IMR-90 (cell line): ENCODE data around the gene DIAPH1. TPM values are rescaled to one million over a fixed set of nuclear protein-coding genes. Genes with fewer than 3 reads are reported as not detected.

Experiments
- ATAC-seq: fragments of 200-7000 bp; cut with Tn5 transposase; 2 replicates; pipeline ENCODE4 v1.9.1; 2020; ENCODE audit warnings: low read depth, mild to moderate bottlenecking, moderate library complexity
- BruUV-seq: library from RNA; stranded (reverse); fragments of 400-500 nt; replicated peaks from 2 replicates; lab custom pipeline; 2021; lab: Mats Ljungman, UMichigan
- CTCF ChIA-PET: fragments of 300-600 bp; formaldehyde crosslinking; extraction: SDS; loops from one replicate; lab custom pipeline; 2021; ENCODE audit warnings: antibody characterized with exemption; lab: Yijun Ruan, JAX
- POLR2A ChIA-PET: fragments of 300-600 bp; sonication (Branson Sonifier 250); formaldehyde crosslinking; loops from one replicate; lab custom pipeline; 2022; ENCODE audit warnings: antibody characterized with exemption; ENCODE audit not compliant: unreplicated experiment; lab: Charles Lee
- DNase-seq: peaks from one replicate; pipeline ENCODE4 v3.0.0; 2013
- H2AFZ ChIP-seq: replicated peaks from 2 replicates; pipeline ENCODE3; 2013; ENCODE audit warnings: low read length, mild to moderate bottlenecking; ENCODE audit not compliant: poor library complexity
- H2AK5ac ChIP-seq: 2 replicates; pipeline ENCODE4 v1.6.1; 2013; ENCODE audit warnings: low read depth, low read length, inconsistent platforms
- H2AK9ac ChIP-seq: replicated peaks from 2 replicates; pipeline ENCODE3; 2013; ENCODE audit warnings: mild to moderate bottlenecking, low read depth, low read length, moderate library complexity; ENCODE audit not compliant: poor library complexity
- H2BK120ac ChIP-seq: 2 replicates; pipeline ENCODE4 v1.6.1; 2013; ENCODE audit warnings: low read depth, low read length, inconsistent platforms
- H2BK15ac ChIP-seq: 3 replicates; pipeline ENCODE4 v1.6.1; 2013; ENCODE audit warnings: low read depth, low read length, inconsistent platforms
- H2BK20ac ChIP-seq: 2 replicates; pipeline ENCODE4 v1.6.1; 2013; ENCODE audit warnings: low read depth, mild to moderate bottlenecking, inconsistent platforms, low read length, moderate library complexity
- H2BK5ac ChIP-seq: 2 replicates; pipeline ENCODE4 v1.6.1; 2013; ENCODE audit warnings: mild to moderate bottlenecking, low read depth, low read length, inconsistent platforms; ENCODE audit not compliant: poor library complexity, severe bottlenecking
- H3K14ac ChIP-seq: replicated peaks from 2 replicates; pipeline ENCODE4 v1.6.1; 2013; ENCODE audit warnings: low read depth, low read length, inconsistent platforms
- H3K18ac ChIP-seq: 2 replicates; pipeline ENCODE4 v1.6.1; 2013; ENCODE audit warnings: low read depth, low read length, control low read depth
- H3K23ac ChIP-seq: 2 replicates; pipeline ENCODE4 v1.6.1; 2013; ENCODE audit warnings: low read depth, low read length, inconsistent platforms
- H3K27ac ChIP-seq: 2 replicates; pipeline ENCODE4 v1.5.1; 2013; ENCODE audit warnings: mild to moderate bottlenecking, control low read depth, low read length; ENCODE audit not compliant: insufficient read depth
- H3K27me3 ChIP-seq: 2 replicates; pipeline ENCODE4 v1.6.1; 2013; ENCODE audit warnings: low read length; ENCODE audit not compliant: control insufficient read depth, insufficient read depth
- H3K36me3 ChIP-seq: 2 replicates; pipeline ENCODE4 v1.6.1; 2013; ENCODE audit warnings: low read length, mixed read lengths; ENCODE audit not compliant: control insufficient read depth, insufficient read depth
- H3K4ac ChIP-seq: 2 replicates; pipeline ENCODE4 v1.6.1; 2013; ENCODE audit warnings: low read depth, low read length, inconsistent platforms
- H3K4me1 ChIP-seq: 2 replicates; pipeline ENCODE4 v1.6.1; 2013; ENCODE audit warnings: low read length, mixed read lengths; ENCODE audit not compliant: control insufficient read depth, insufficient read depth
- H3K4me2 ChIP-seq: 2 replicates; pipeline ENCODE4 v1.6.1; 2013; ENCODE audit warnings: low read depth, mild to moderate bottlenecking, control low read depth, low read length, moderate library complexity
- H3K4me3 ChIP-seq: 2 replicates; pipeline ENCODE4 v1.5.1; 2013; ENCODE audit warnings: low read depth, mild to moderate bottlenecking, control low read depth, low read length, moderate library complexity; ENCODE audit not compliant: insufficient read depth
- H3K56ac ChIP-seq: 2 replicates; pipeline ENCODE4 v1.6.1; 2013; ENCODE audit warnings: low read length, inconsistent platforms; ENCODE audit not compliant: insufficient read depth; ENCODE audit errors: extremely low read depth
- H3K79me1 ChIP-seq, 2 experiments: 2 replicates each; pipeline ENCODE4 v1.6.1; 2013; ENCODE audit warnings: low read length in 2 of 2, inconsistent platforms in 1 of 2, low read depth in 1 of 2
- H3K9ac ChIP-seq: 2 replicates; pipeline ENCODE4 v1.6.1; 2013; ENCODE audit warnings: low read depth, low read length, control low read depth
- H3K9me1 ChIP-seq: 2 replicates; pipeline ENCODE4 v1.6.1; 2013; ENCODE audit warnings: low read length, inconsistent platforms; ENCODE audit not compliant: insufficient read depth
- H3K9me3 ChIP-seq: 2 replicates; pipeline ENCODE4 v1.6.1; 2013; ENCODE audit warnings: low read length; ENCODE audit not compliant: control insufficient read depth, insufficient read depth
- H4K20me1 ChIP-seq: 2 replicates; pipeline ENCODE4 v1.6.1; 2013; ENCODE audit warnings: low read length, inconsistent platforms; ENCODE audit not compliant: insufficient read depth
- H4K5ac ChIP-seq: 2 replicates; pipeline ENCODE4 v1.6.1; 2013; ENCODE audit warnings: mild to moderate bottlenecking, low read depth, low read length, control low read depth
- H4K8ac ChIP-seq, 2 experiments: 2 replicates each; pipeline ENCODE4 v1.6.1; 2013; ENCODE audit warnings: low read depth in 2 of 2, low read length in 2 of 2, control low read depth in 1 of 2, inconsistent platforms in 1 of 2
- H4K91ac ChIP-seq: 2 replicates; pipeline ENCODE4 v1.6.1; 2013; ENCODE audit warnings: low read depth, low read length, inconsistent platforms; ENCODE audit not compliant: insufficient read depth
- BHLHE40 ChIP-seq: fragments of 150-350 bp; IDR thresholded peaks from 2 replicates; pipeline ENCODE4 v1.6.1; 2016; ENCODE audit warnings: mild to moderate bottlenecking, low read depth, low read length
- CTCF ChIP-seq: conservative IDR thresholded peaks from 2 replicates; pipeline ENCODE4 v1.5.1; 2012; ENCODE audit warnings: mild to moderate bottlenecking, low read depth, low read length, improper control_type of control experiment
- FOS ChIP-seq: fragments of 150-350 bp; IDR thresholded peaks from 2 replicates; pipeline ENCODE4 v1.6.1; 2016; ENCODE audit warnings: low read depth, low read length
- NFE2L2 ChIP-seq: fragments of 150-350 bp; IDR thresholded peaks from 2 replicates; pipeline ENCODE4 v1.6.1; 2016; ENCODE audit warnings: low read depth, mild to moderate bottlenecking, low read length
- RAD21 ChIP-seq: IDR thresholded peaks from 2 replicates; pipeline ENCODE4 v1.6.1; 2012; ENCODE audit warnings: low read length, improper control_type of control experiment
- RCOR1 ChIP-seq: IDR thresholded peaks from 2 replicates; pipeline ENCODE4 v1.6.1; 2012; ENCODE audit warnings: mild to moderate bottlenecking, low read length, improper control_type of control experiment; ENCODE audit not compliant: insufficient replicate concordance
- SMC3 ChIP-seq: fragments of 150-350 bp; IDR thresholded peaks from 2 replicates; pipeline ENCODE4 v1.6.1; 2016; ENCODE audit warnings: low read depth, mild to moderate bottlenecking, antibody characterized with exemption, low read length, moderate library complexity
- WGBS, 2 experiments: methylation state at CpG; one replicate each; pipeline versions ENCODE4 v1.1.5 to v1.1.7; 2013; ENCODE audit warnings: missing lambda C conversion rate in 2 of 2; ENCODE audit not compliant: insufficient read length in 1 of 2; ENCODE audit errors: extremely low coverage in 2 of 2; 5-methylcytosine and 5-hydroxymethylcytosine counted together
- dilution Hi-C: fragments of 300-500 bp; cut with HindIII; formaldehyde crosslinking; loops from one replicate; pipeline ENCODE4 v1.14.3; 2018; ENCODE audit warnings: low sequenced_read_pairs; ENCODE audit not compliant: unreplicated experiment
- in situ Hi-C: fragments of 300-500 bp; cut with MboI; formaldehyde crosslinking; loops from 3 replicates; pipeline ENCODE4 v1.14.3; 2019; ENCODE audit warnings: low sequenced_read_pairs, inconsistent platforms, mixed read lengths
- intact Hi-C: fragments of 100-400 bp; cut with micrococcal nuclease; formaldehyde crosslinking; loops from 2 replicates; pipeline ENCODE4 v1.10.0; 2022
- polyA plus RNA-seq, 3 experiments: library from polyadenylated mRNA; depleted of rRNA; stranded (reverse); fragments of >200 nt; gene quantifications; 2 replicates each; pipeline ENCODE4 v1.2.3, GENCODE V29; 2012; ENCODE audit warnings: low replicate concordance in 1 of 3
- total RNA-seq: library from RNA; depleted of rRNA; stranded (reverse); fragments of >200 nt; gene quantifications from 2 replicates; pipeline ENCODE4 v1.2.3, GENCODE V29; 2012

Gene DIAPH1
- total and polyA plus RNA-seq, 2 of the 4 experiments (the other 2 are of a cell fraction): 12.0 to 37.4 TPM

- H3K27ac ChIP-seq: no peak overlapping the region
- H2AFZ ChIP-seq: no peak overlapping the region
- DNase-seq (peak; percentile 61), ATAC-seq (peak; percentile 16)
- H3K14ac ChIP-seq: no peak overlapping the region
- no peak overlapping the region for H2BK15ac ChIP-seq
- H4K8ac ChIP-seq: no peak overlapping the region
- ChIA-PET POLR2A (no interaction called here), CTCF (interaction anchor here (0.6 to 1.6 kb wide), 3 partner anchors 23 to 125 kb away, joined by 4 read pairs; partner anchors contain the start of gene DIAPH1)
- no peak overlapping the region for H2BK5ac ChIP-seq
- H3K18ac ChIP-seq: no peak overlapping the region
- H4K5ac ChIP-seq: no peak overlapping the region
- H2BK20ac ChIP-seq: no peak overlapping the region
- H4K91ac ChIP-seq: no peak overlapping the region
- TF ChIP-seq FOS (0 out of 2 replicates have a peak, but pooled peaks have one; percentile 25), RCOR1 (no peak), CTCF (peak; percentile 45), NFE2L2 (peak; percentile 43; the same call in 1 of the 2 replicates), SMC3 (peak; percentile 50; the same call in 1 of the 2 replicates), BHLHE40 (no peak), RAD21 (0 out of 2 replicates have a peak, but pooled peaks have one; percentile 28)
- no peak overlapping the region for H3K23ac ChIP-seq
- peaks cover 0 to 15% of the 10 kb centered on the region in 2 experiments; a peak in 1 of 4 replicates for H3K79me1 ChIP-seq
- in situ Hi-C loops (no loop called here), dilution Hi-C loops (no loop called here), intact Hi-C loops (loop anchor here (1.0 kb wide), 1 partner anchor 49 kb away; no protein-coding TSS in a partner anchor)
- peaks cover 5% of the 10 kb centered on the region; the same call in 1 of the 2 replicates for H4K20me1 ChIP-seq
- H2AK9ac ChIP-seq: no peak overlapping the region
- no peak overlapping the region for H2AK5ac ChIP-seq
- no peaks in the 10 kb centered on the region for H3K27me3 ChIP-seq
- H3K9me1 ChIP-seq: peaks cover 12% of the 10 kb centered on the region
- H3K4ac ChIP-seq: no peak overlapping the region
- H3K9me3 ChIP-seq: no peaks in the 10 kb centered on the region
- H3K56ac ChIP-seq: no peak overlapping the region
- no peak overlapping the region for H3K4me2 ChIP-seq
- H2BK120ac ChIP-seq: no peak overlapping the region
- H3K4me1 ChIP-seq: peaks cover 4% of the 10 kb centered on the region; the same call in 1 of the 2 replicates
- H3K4me3 ChIP-seq: no peak overlapping the region
- peaks cover 31% of the 10 kb centered on the region for H3K36me3 ChIP-seq
- WGBS, 2 experiments: no CpG with 5 or more reads among the region's 2 CpGs
- H3K9ac ChIP-seq: no peak overlapping the region
- BruUV-seq: no TSS peak
These were observed 23.0 kb upstream of the DIAPH1 start for GRCh38 chr5:141641634-141642267.
